ENCODE data around the gene PTPRR.
"Not testable (repeated sequence)": the region's sequence is repeated elsewhere in the genome, so short reads cannot be mapped to it uniquely, and the experiment has no call there.

GRCh38 chr12:70807993-70808392 is 112.5 kb downstream of the PTPRR start:
- not testable (repeated sequence) for TF ChIP-seq POLR2A, CTCF (IDR thresholded peaks at IDR 0.05)

Measured in esophagus squamous epithelium (tissue), 4 donors.